ENCODE measurements around the gene NRF1. TPM values are rescaled to one million over a fixed set of nuclear protein-coding genes. Genes with fewer than 3 reads are reported as not detected.

Gene NRF1
- total RNA-seq, 1 experiment from 2014 or later = 14.0 TPM

GRCh38 chr7:129567377-129567776 lies 44.1 kb upstream of the NRF1 start:
- TF ChIP-seq POLR2AphosphoS5 (IDR thresholded peaks at IDR 0.05; ENCODE audit: low read depth, low read length) = no peak
- no peak for TF ChIP-seq SIN3A (IDR thresholded peaks at IDR 0.05; ENCODE audit: borderline replicate concordance, insufficient read depth, low read depth, low read length)
- no peak for TF ChIP-seq TCF7L2 (IDR thresholded peaks at IDR 0.05; ENCODE audit: low read depth, low read length)
- no peak for TF ChIP-seq REST (IDR thresholded peaks at IDR 0.05; ENCODE audit: insufficient read depth in 1 of 2, low read depth in 2 of 2, low read length in 1 of 2)
- no peak for TF ChIP-seq CTCF (IDR thresholded peaks at IDR 0.05)
- no TSS peak for BruUV-seq (replicated peaks)
- Histone ChIP-seq H3K9me3 (ENCODE audit: control insufficient read depth, insufficient read depth, low read depth, low read length) (no peaks in the 10 kb centered on the region), H3K4me1 (ENCODE audit: control insufficient read depth, insufficient read depth, low read length) (no peaks in the 10 kb centered on the region), H3K27me3 (ENCODE audit: control insufficient read depth, insufficient read depth, low read length) (no peaks in the 10 kb centered on the region; the same call in 1 of the 2 replicates), H3K36me3 (ENCODE audit: control insufficient read depth, insufficient read depth, low read length) (no peaks in the 10 kb centered on the region), H3K4me3 (ENCODE audit: low read depth in 2 of 2, low read length in 2 of 2) (no peak overlapping the region), H3K27ac (ENCODE audit: low read length) (no peak overlapping the region)
- no peak for ATAC-seq
- POLR2A ChIA-PET = no interaction called here
- DNase-seq (ENCODE audit: low read depth, low spot score) = no peak
- in situ Hi-C loops (cut with HindIII; ENCODE audit: low pct_unique_long_range_greater_than_20kb, low sequenced_read_pairs) (no loop called here), intact Hi-C loops (cut with micrococcal nuclease; ENCODE audit: unreplicated experiment) (no loop called here)
- CTCF ChIA-PET = no interaction called here

GRCh38 chr7:129568240-129568639 lies 43.3 kb upstream of the NRF1 start:
- ChIA-PET POLR2A (interaction anchor here (0.6 kb wide), 1 partner anchor 20 kb away, joined by 3 read pairs; no protein-coding TSS in a partner anchor), CTCF (no interaction called here)
- DNase-seq (ENCODE audit: low read depth, low spot score) (no peak), ATAC-seq (no peak)
- intact Hi-C loops (cut with micrococcal nuclease; ENCODE audit: unreplicated experiment) (no loop called here), in situ Hi-C loops (cut with HindIII; ENCODE audit: low pct_unique_long_range_greater_than_20kb, low sequenced_read_pairs) (no loop called here)
- no peak overlapping the region for H3K27ac ChIP-seq (ENCODE audit: low read length)
- TF ChIP-seq REST (IDR thresholded peaks at IDR 0.05; ENCODE audit: insufficient read depth in 1 of 2, low read depth in 2 of 2, low read length in 1 of 2) (no peak), CTCF (IDR thresholded peaks at IDR 0.05) (no peak), POLR2AphosphoS5 (IDR thresholded peaks at IDR 0.05; ENCODE audit: low read depth, low read length) (no peak), SIN3A (IDR thresholded peaks at IDR 0.05; ENCODE audit: borderline replicate concordance, insufficient read depth, low read depth, low read length) (no peak), TCF7L2 (IDR thresholded peaks at IDR 0.05; ENCODE audit: low read depth, low read length) (no peak)
- H3K27me3 ChIP-seq (ENCODE audit: control insufficient read depth, insufficient read depth, low read length) = no peaks in the 10 kb centered on the region; the same call in 1 of the 2 replicates
- H3K4me1 ChIP-seq (ENCODE audit: control insufficient read depth, insufficient read depth, low read length) = no peaks in the 10 kb centered on the region
- no peaks in the 10 kb centered on the region for H3K36me3 ChIP-seq (ENCODE audit: control insufficient read depth, insufficient read depth, low read length)
- H3K9me3 ChIP-seq (ENCODE audit: control insufficient read depth, insufficient read depth, low read depth, low read length) = no peaks in the 10 kb centered on the region
- BruUV-seq (replicated peaks) = no TSS peak
- H3K4me3 ChIP-seq (ENCODE audit: low read depth in 2 of 2, low read length in 2 of 2) = no peak overlapping the region
